HepG2 (cell line): ENCODE measurements around the gene LATS1. TPM values are rescaled to one million over a fixed set of nuclear protein-coding genes. Genes with fewer than 3 reads are reported as not detected.

Experiments
- FOXJ3 ChIP-seq: sonication (generic); formaldehyde crosslinking; IDR thresholded peaks from 2 replicates; pipeline ENCODE4 v1.4.0; 2020; ENCODE audit warnings: missing genetic modification reagents, mild to moderate bottlenecking, borderline replicate concordance
- HOXA5 ChIP-seq: sonication (generic); formaldehyde crosslinking; IDR thresholded peaks from 2 replicates; pipeline ENCODE4 v1.4.0; 2020; ENCODE audit warnings: missing genetic modification reagents
- MLLT10 ChIP-seq: sonication (generic); formaldehyde crosslinking; IDR thresholded peaks from 2 replicates; pipeline ENCODE4 v1.4.0; 2020; ENCODE audit warnings: missing genetic modification reagents
- PRDM15 ChIP-seq: sonication (generic); formaldehyde crosslinking; IDR thresholded peaks from 2 replicates; pipeline ENCODE4 v1.4.0; 2020; ENCODE audit warnings: missing genetic modification reagents
- RBM39 ChIP-seq: fragments of 200-400 bp; formaldehyde crosslinking; IDR thresholded peaks from one replicate; pipeline ENCODE4 v1.6.1; 2018; ENCODE audit warnings: antibody characterized with exemption, mild to moderate bottlenecking, low read depth, low read length; ENCODE audit not compliant: poor library complexity, severe bottlenecking
- RFX1 ChIP-seq: fragments of 450-650 bp; IDR thresholded peaks from 2 replicates; pipeline ENCODE4 v1.6.1; 2017
- RFXAP ChIP-seq: sonication (generic); formaldehyde crosslinking; IDR thresholded peaks from 2 replicates; pipeline ENCODE4 v1.4.0; 2020; ENCODE audit warnings: missing genetic modification reagents, borderline replicate concordance
- ZBTB14 ChIP-seq: sonication (generic); formaldehyde crosslinking; IDR thresholded peaks from 2 replicates; pipeline ENCODE4 v1.4.0; 2020; ENCODE audit warnings: missing genetic modification reagents
- ZBTB37 ChIP-seq: sonication (generic); formaldehyde crosslinking; IDR thresholded peaks from 2 replicates; pipeline ENCODE4 v1.4.0; 2020; ENCODE audit warnings: mild to moderate bottlenecking, missing genetic modification reagents
- ZNF230 ChIP-seq: sonication (generic); formaldehyde crosslinking; IDR thresholded peaks from 2 replicates; pipeline ENCODE4 v1.4.0; 2020; ENCODE audit warnings: mild to moderate bottlenecking, missing genetic modification reagents
- ZNF646 ChIP-seq: sonication (generic); formaldehyde crosslinking; IDR thresholded peaks from 2 replicates; pipeline ENCODE4 v1.9.0; 2021; ENCODE audit warnings: mild to moderate bottlenecking, missing genetic modification reagents
- polyA plus RNA-seq, 8 experiments: library from polyadenylated mRNA; depleted of rRNA in 3 of 8; stranded (reverse) in 7 of 8; unstranded in 1 of 8; fragments of >200 nt; fragmentation: Illumina TruSeq in 4 of 8; extraction: Trizol in 4 of 8; gene quantifications; 2 replicates each; pipeline versions ENCODE4 v1.2.1 to v1.2.3, GENCODE V29; 2011 to 2016; ENCODE audit warnings: low read depth in 4 of 8, missing spikeins in 1 of 8, mixed read lengths in 1 of 8; ENCODE audit not compliant: insufficient read depth in 1 of 8
- total RNA-seq, 5 experiments: library from RNA; depleted of rRNA; stranded (reverse); fragments of >200 nt; fragmentation: Illumina TruSeq; extraction: Trizol; gene quantifications; 2 replicates each; pipeline ENCODE4 v1.2.3, GENCODE V29; 2016; ENCODE audit warnings: low read depth in 1 of 5

LATS1 gene
- total and polyA plus RNA-seq, 2 of the 13 experiments (the other 11 are each of a cell fraction or from before 2014, with no cell fraction given): 9.9 to 12.6 TPM

- TF ChIP-seq ZNF646 (CRISPR knock-in tag): no peak
- no peak; the same call in 1 of the 2 replicates for TF ChIP-seq RFX1
- peak; percentile 75 for TF ChIP-seq RBM39
- TF ChIP-seq ZBTB37 (CRISPR knock-in tag): peak; percentile 58; the same call in 1 of the 2 replicates
- TF ChIP-seq FOXJ3: peak; percentile 78
- peak; percentile 97 for TF ChIP-seq RFXAP
- peak; percentile 99 for TF ChIP-seq HOXA5 (CRISPR knock-in tag)
- peak; percentile 85 for TF ChIP-seq ZBTB14 (CRISPR knock-in tag)
- peak; percentile 99 for TF ChIP-seq ZNF230 (CRISPR knock-in tag)
- peak; percentile 83 for TF ChIP-seq PRDM15 (CRISPR knock-in tag)
- TF ChIP-seq MLLT10: no peak
These were observed 69.5 kb downstream of the LATS1 start, which contains the start of gene KATNA1 (continued) for GRCh38 chr6:149648148-149649145.
